HL-60 (cell line): ENCODE data around the gene MPPE1.

ENCODE experiments used
- GABPA ChIP-seq: IDR thresholded peaks from 2 replicates; pipeline ENCODE4 v1.6.1; 2012; ENCODE audit warnings: low read depth
- POLR2AphosphoS5 ChIP-seq: IDR thresholded peaks from 2 replicates; pipeline ENCODE4 v1.6.1; 2012; ENCODE audit warnings: low read depth
- TF ChIP-seq, protein P1 (sequence below): IDR thresholded peaks from one replicate; pipeline ENCODE4 v1.5.1; 2011; ENCODE audit warnings: low read length, control low read depth, inconsistent platforms; ENCODE audit not compliant: insufficient read depth
- TF ChIP-seq, protein P2 (sequence below): IDR thresholded peaks from 2 replicates; pipeline ENCODE4 v1.6.1; 2012; ENCODE audit warnings: low read depth; ENCODE audit not compliant: insufficient replicate concordance

DNA sequence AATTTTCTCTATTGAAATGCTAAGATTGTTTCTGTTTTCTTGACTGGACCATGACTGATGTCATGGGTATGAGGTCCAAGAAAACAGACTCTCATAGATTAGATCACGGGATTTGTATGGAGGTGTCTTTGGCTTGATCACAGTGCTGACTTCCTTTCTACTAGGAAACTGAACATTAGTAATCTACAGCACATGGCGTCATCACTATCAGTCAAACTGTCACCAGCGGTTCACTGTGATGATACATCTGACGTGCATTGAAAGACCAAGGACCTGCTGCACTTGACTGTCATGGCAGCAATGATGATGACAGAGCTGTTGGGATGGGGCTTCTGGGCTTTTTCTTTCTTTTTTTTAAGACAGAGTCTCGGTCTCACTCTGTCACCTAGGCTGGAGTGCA lies 45.0 kb upstream of the MPPE1 start:
- TF ChIP-seq, protein P1, sequence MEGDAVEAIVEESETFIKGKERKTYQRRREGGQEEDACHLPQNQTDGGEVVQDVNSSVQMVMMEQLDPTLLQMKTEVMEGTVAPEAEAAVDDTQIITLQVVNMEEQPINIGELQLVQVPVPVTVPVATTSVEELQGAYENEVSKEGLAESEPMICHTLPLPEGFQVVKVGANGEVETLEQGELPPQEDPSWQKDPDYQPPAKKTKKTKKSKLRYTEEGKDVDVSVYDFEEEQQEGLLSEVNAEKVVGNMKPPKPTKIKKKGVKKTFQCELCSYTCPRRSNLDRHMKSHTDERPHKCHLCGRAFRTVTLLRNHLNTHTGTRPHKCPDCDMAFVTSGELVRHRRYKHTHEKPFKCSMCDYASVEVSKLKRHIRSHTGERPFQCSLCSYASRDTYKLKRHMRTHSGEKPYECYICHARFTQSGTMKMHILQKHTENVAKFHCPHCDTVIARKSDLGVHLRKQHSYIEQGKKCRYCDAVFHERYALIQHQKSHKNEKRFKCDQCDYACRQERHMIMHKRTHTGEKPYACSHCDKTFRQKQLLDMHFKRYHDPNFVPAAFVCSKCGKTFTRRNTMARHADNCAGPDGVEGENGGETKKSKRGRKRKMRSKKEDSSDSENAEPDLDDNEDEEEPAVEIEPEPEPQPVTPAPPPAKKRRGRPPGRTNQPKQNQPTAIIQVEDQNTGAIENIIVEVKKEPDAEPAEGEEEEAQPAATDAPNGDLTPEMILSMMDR, result no peak
- TF ChIP-seq POLR2AphosphoS5 (no peak), GABPA (no peak)
- TF ChIP-seq, protein P2, sequence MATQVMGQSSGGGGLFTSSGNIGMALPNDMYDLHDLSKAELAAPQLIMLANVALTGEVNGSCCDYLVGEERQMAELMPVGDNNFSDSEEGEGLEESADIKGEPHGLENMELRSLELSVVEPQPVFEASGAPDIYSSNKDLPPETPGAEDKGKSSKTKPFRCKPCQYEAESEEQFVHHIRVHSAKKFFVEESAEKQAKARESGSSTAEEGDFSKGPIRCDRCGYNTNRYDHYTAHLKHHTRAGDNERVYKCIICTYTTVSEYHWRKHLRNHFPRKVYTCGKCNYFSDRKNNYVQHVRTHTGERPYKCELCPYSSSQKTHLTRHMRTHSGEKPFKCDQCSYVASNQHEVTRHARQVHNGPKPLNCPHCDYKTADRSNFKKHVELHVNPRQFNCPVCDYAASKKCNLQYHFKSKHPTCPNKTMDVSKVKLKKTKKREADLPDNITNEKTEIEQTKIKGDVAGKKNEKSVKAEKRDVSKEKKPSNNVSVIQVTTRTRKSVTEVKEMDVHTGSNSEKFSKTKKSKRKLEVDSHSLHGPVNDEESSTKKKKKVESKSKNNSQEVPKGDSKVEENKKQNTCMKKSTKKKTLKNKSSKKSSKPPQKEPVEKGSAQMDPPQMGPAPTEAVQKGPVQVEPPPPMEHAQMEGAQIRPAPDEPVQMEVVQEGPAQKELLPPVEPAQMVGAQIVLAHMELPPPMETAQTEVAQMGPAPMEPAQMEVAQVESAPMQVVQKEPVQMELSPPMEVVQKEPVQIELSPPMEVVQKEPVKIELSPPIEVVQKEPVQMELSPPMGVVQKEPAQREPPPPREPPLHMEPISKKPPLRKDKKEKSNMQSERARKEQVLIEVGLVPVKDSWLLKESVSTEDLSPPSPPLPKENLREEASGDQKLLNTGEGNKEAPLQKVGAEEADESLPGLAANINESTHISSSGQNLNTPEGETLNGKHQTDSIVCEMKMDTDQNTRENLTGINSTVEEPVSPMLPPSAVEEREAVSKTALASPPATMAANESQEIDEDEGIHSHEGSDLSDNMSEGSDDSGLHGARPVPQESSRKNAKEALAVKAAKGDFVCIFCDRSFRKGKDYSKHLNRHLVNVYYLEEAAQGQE, result no peak
